IPS-20b (cell line): Measurements from ENCODE around the gene TOP2A.

Experiments used
- H3K27ac ChIP-seq: one replicate; pipeline ENCODE4 v1.5.1; 2013; ENCODE audit warnings: low read length
- H3K27me3 ChIP-seq: 2 replicates; pipeline ENCODE4 v1.6.1; 2013; ENCODE audit warnings: mild to moderate bottlenecking, low read length, inconsistent platforms; ENCODE audit not compliant: insufficient read depth
- H3K36me3 ChIP-seq: 2 replicates; pipeline ENCODE4 v1.6.1; 2013; ENCODE audit warnings: low read depth, mild to moderate bottlenecking, inconsistent platforms, low read length, moderate library complexity; ENCODE audit not compliant: insufficient read depth
- H3K4me1 ChIP-seq: 2 replicates; pipeline ENCODE4 v1.6.1; 2013; ENCODE audit warnings: mild to moderate bottlenecking, control low read depth, inconsistent platforms, low read length, moderate library complexity; ENCODE audit not compliant: insufficient read depth
- H3K4me3 ChIP-seq: 2 replicates; pipeline ENCODE4 v1.5.1; 2013; ENCODE audit warnings: mild to moderate bottlenecking, low read length, inconsistent platforms
- H3K9ac ChIP-seq: 2 replicates; pipeline ENCODE4 v1.6.1; 2013; ENCODE audit warnings: low read depth, mild to moderate bottlenecking, inconsistent platforms, low read length, moderate library complexity
- H3K9me3 ChIP-seq: 2 replicates; pipeline ENCODE4 v1.6.1; 2013; ENCODE audit warnings: mild to moderate bottlenecking, low read depth, low read length, inconsistent platforms; ENCODE audit not compliant: insufficient read depth

TOP2A gene

GRCh38 chr17:40350689-40351358, 66.9 kb downstream of the TOP2A start:
- peaks cover 39% of the 10 kb centered on the region for H3K27me3 ChIP-seq
- no peak overlapping the region; the same call in 1 of the 2 replicates for H3K9ac ChIP-seq
- H3K4me3 ChIP-seq = peak overlapping the region; percentile 20; the same call in 1 of the 2 replicates
- no peaks in the 10 kb centered on the region for H3K9me3 ChIP-seq
- peaks cover 23% of the 10 kb centered on the region for H3K36me3 ChIP-seq
- H3K4me1 ChIP-seq = peaks cover 33% of the 10 kb centered on the region
- H3K27ac ChIP-seq = peak overlapping the region; percentile 16

DNA sequence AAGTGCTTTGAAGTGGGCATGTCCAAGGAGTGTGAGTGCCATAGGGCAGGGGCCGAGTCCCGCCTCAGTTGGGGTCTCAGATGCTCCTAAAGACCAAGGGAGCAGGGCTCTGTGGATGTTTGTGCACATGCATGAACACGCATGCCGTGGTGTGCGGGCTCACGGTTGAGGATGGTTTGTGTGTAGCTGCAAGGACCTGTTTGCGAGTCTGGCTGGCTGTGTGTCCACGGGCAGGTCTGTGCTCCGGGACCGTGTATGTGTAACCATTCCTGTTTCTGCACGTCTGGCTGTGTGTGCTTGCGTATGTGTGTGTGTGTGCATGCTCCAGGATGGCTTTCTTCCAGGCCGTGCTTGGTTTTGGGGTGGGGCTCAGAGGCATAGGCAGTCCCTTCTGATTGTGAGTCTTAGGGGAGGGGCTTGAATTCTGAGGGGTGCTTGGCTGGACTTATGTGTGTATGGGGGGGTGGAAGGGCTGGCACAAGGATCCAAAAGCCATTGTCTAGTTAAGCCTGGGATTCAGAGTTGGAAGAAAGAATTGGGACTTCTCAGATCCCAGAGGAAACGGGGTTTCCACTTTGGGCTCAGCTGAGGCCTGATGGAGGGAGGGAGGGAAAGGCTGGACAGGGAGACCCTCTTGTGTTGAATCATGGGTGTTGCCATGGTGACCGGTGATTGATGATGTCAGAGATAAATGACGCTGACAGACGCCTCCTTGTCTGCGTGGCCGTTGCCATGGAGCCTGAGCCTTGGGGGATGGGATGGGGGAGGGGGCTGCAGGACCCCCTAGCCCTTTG, 67.6 kb downstream of the TOP2A start:
- H3K36me3 ChIP-seq = peaks cover 20% of the 10 kb centered on the region
- H3K9ac ChIP-seq = no peak overlapping the region; the same call in 1 of the 2 replicates
- no peak overlapping the region for H3K4me3 ChIP-seq

GRCh38 chr17:40349477-40349894, 68.2 kb downstream of the TOP2A start:
- no peaks in the 10 kb centered on the region for H3K9me3 ChIP-seq
- H3K4me3 ChIP-seq = no peak overlapping the region
- H3K27ac ChIP-seq = no peak overlapping the region
- H3K27me3 ChIP-seq = peaks cover 52% of the 10 kb centered on the region
- peaks cover 20% of the 10 kb centered on the region for H3K36me3 ChIP-seq
- H3K9ac ChIP-seq = no peak overlapping the region
- peaks cover 36% of the 10 kb centered on the region for H3K4me1 ChIP-seq

More for the DNA sequence above, 67.6 kb downstream of the TOP2A start:
- Histone ChIP-seq H3K27ac (peak overlapping the region; percentile 16), H3K4me1 (peaks cover 36% of the 10 kb centered on the region), H3K27me3 (peaks cover 46% of the 10 kb centered on the region), H3K9me3 (no peaks in the 10 kb centered on the region)

GRCh38 chr17:40348562-40349476, 68.9 kb downstream of the TOP2A start:
- H3K9ac ChIP-seq = no peak overlapping the region
- peaks cover 20% of the 10 kb centered on the region for H3K36me3 ChIP-seq
- no peak overlapping the region for H3K27ac ChIP-seq
- peaks cover 42% of the 10 kb centered on the region for H3K4me1 ChIP-seq
- H3K9me3 ChIP-seq = no peaks in the 10 kb centered on the region
- H3K4me3 ChIP-seq = no peak overlapping the region
- peaks cover 59% of the 10 kb centered on the region for H3K27me3 ChIP-seq

DNA sequence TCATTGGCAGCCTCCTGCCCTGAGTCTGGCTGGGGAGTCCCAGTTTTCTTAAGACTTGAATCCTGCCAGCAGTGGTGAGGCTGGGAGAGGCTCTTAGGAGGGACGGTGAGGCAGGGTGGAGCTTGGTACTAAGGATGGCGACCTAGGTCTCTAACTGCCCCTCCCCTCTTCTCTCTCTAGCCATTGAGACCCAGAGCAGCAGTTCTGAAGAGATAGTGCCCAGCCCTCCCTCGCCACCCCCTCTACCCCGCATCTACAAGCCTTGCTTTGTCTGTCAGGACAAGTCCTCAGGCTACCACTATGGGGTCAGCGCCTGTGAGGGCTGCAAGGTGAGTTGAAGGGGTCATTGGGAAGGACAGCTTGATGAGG, 69.6 kb downstream of the TOP2A start:
- H3K4me3 ChIP-seq = peak overlapping the region; percentile 49; the same call in 1 of the 2 replicates
- peaks cover 48% of the 10 kb centered on the region for H3K4me1 ChIP-seq
- H3K27me3 ChIP-seq = peaks cover 66% of the 10 kb centered on the region
- no peak overlapping the region for H3K27ac ChIP-seq
- H3K36me3 ChIP-seq = peaks cover 19% of the 10 kb centered on the region
- no peak overlapping the region for H3K9ac ChIP-seq
- H3K9me3 ChIP-seq = no peaks in the 10 kb centered on the region

GRCh38 chr17:40347319-40348135, 70.2 kb downstream of the TOP2A start:
- peaks cover 13% of the 10 kb centered on the region for H3K36me3 ChIP-seq
- H3K4me1 ChIP-seq = peaks cover 51% of the 10 kb centered on the region
- H3K27me3 ChIP-seq = peaks cover 72% of the 10 kb centered on the region
- no peak overlapping the region for H3K27ac ChIP-seq
- peak overlapping the region; percentile 49; the same call in 1 of the 2 replicates for H3K4me3 ChIP-seq
- H3K9me3 ChIP-seq = no peaks in the 10 kb centered on the region
- H3K9ac ChIP-seq = peak overlapping the region; percentile 47; the same call in 1 of the 2 replicates

- Histone ChIP-seq H3K9me3 (no peaks in the 10 kb centered on the region), H3K36me3 (peaks cover 6% of the 10 kb centered on the region; the same call in 1 of the 2 replicates), H3K27ac (no peak overlapping the region), H3K4me3 (peak overlapping the region; percentile 44; the same call in 1 of the 2 replicates), H3K9ac (peak overlapping the region; percentile 47; the same call in 1 of the 2 replicates), H3K4me1 (peaks cover 51% of the 10 kb centered on the region), H3K27me3 (peaks cover 76% of the 10 kb centered on the region)
Measured at GRCh38 chr17:40346765-40347158, 70.9 kb downstream of the TOP2A start.

GRCh38 chr17:40345994-40346764, 71.5 kb downstream of the TOP2A start:
- H3K27ac ChIP-seq = no peak overlapping the region
- peaks cover 78% of the 10 kb centered on the region for H3K27me3 ChIP-seq

DNA sequence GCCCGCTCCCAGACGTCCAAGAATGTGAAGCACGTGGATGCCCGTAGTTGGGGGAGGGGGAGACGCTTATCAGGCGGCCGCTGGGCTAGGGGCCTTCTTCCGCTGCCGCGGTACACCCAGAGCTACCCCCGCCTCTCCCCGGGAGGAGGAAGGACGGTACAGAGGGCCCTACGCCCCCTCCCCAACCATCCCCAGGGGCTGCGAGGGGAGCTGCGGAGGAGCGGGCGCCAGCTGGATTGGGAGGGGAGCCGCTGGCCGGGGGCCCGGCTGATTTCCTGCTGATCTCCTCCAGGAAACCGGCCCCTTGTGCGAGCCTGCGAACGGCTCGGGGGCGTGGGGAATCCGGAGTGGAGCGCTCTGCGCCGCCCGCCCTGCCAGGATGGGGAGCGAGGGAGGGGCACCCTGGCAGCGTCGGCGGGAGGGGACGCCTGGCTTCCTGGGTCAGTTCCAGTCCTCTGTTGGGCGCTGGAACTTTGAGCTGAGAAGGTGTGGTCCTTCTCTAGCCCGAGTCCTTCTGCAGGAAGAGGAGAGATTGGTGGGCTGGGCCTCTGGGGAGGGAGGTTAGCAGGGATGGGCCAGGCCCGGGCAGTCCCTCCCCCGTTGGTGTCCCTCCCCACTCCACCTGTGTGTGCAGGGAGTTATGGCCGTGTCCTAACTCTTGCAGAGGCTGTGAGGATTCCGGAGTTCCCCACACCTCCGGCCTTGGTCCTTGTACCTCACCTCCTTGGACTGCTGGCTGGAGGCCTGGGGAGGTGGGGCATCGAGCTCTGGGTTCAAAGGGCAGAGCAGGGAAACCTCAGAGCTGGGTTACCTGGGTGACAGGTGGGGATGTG, 72.3 kb downstream of the TOP2A start:
- Histone ChIP-seq H3K9ac (peak overlapping the region; percentile 53; the same call in 1 of the 2 replicates), H3K9me3 (no peaks in the 10 kb centered on the region), H3K4me3 (peak overlapping the region; percentile 67), H3K27ac (no peak overlapping the region), H3K4me1 (peaks cover 48% of the 10 kb centered on the region), H3K36me3 (peaks cover 6% of the 10 kb centered on the region; the same call in 1 of the 2 replicates), H3K27me3 (peaks cover 86% of the 10 kb centered on the region)

More at GRCh38 chr17:40345994-40346764, 71.5 kb downstream of the TOP2A start:
- H3K9ac ChIP-seq = peak overlapping the region; percentile 47; the same call in 1 of the 2 replicates
- H3K4me3 ChIP-seq = peak overlapping the region; percentile 67; the same call in 1 of the 2 replicates
- no peaks in the 10 kb centered on the region for H3K9me3 ChIP-seq
- peaks cover 6% of the 10 kb centered on the region; the same call in 1 of the 2 replicates for H3K36me3 ChIP-seq
- peaks cover 49% of the 10 kb centered on the region for H3K4me1 ChIP-seq
